IMR-90 (cell line): ENCODE data around the gene SV2A. TPM values are rescaled to one million over a fixed set of nuclear protein-coding genes. Genes with fewer than 3 reads are reported as not detected.

Experiments
- ATAC-seq: fragments of 200-7000 bp; cut with Tn5 transposase; 2 replicates; pipeline ENCODE4 v1.9.1; 2020; ENCODE audit warnings: low read depth, mild to moderate bottlenecking, moderate library complexity
- BruUV-seq: library from RNA; stranded (reverse); fragments of 400-500 nt; replicated peaks from 2 replicates; lab custom pipeline; 2021; lab: Mats Ljungman, UMichigan
- CTCF ChIA-PET: fragments of 300-600 bp; formaldehyde crosslinking; extraction: SDS; loops from one replicate; lab custom pipeline; 2021; ENCODE audit warnings: antibody characterized with exemption; lab: Yijun Ruan, JAX
- POLR2A ChIA-PET: fragments of 300-600 bp; sonication (Branson Sonifier 250); formaldehyde crosslinking; loops from one replicate; lab custom pipeline; 2022; ENCODE audit warnings: antibody characterized with exemption; ENCODE audit not compliant: unreplicated experiment; lab: Charles Lee
- DNase-seq: peaks from one replicate; pipeline ENCODE4 v3.0.0; 2013
- H2AFZ ChIP-seq: replicated peaks from 2 replicates; pipeline ENCODE3; 2013; ENCODE audit warnings: low read length, mild to moderate bottlenecking; ENCODE audit not compliant: poor library complexity
- H2AK5ac ChIP-seq: 2 replicates; pipeline ENCODE4 v1.6.1; 2013; ENCODE audit warnings: low read depth, low read length, inconsistent platforms
- H2AK9ac ChIP-seq: replicated peaks from 2 replicates; pipeline ENCODE3; 2013; ENCODE audit warnings: mild to moderate bottlenecking, low read depth, low read length, moderate library complexity; ENCODE audit not compliant: poor library complexity
- H2BK120ac ChIP-seq: 2 replicates; pipeline ENCODE4 v1.6.1; 2013; ENCODE audit warnings: low read depth, low read length, inconsistent platforms
- H2BK15ac ChIP-seq: 3 replicates; pipeline ENCODE4 v1.6.1; 2013; ENCODE audit warnings: low read depth, low read length, inconsistent platforms
- H2BK20ac ChIP-seq: 2 replicates; pipeline ENCODE4 v1.6.1; 2013; ENCODE audit warnings: low read depth, mild to moderate bottlenecking, inconsistent platforms, low read length, moderate library complexity
- H2BK5ac ChIP-seq: 2 replicates; pipeline ENCODE4 v1.6.1; 2013; ENCODE audit warnings: mild to moderate bottlenecking, low read depth, low read length, inconsistent platforms; ENCODE audit not compliant: poor library complexity, severe bottlenecking
- H3K14ac ChIP-seq: replicated peaks from 2 replicates; pipeline ENCODE4 v1.6.1; 2013; ENCODE audit warnings: low read depth, low read length, inconsistent platforms
- H3K18ac ChIP-seq: 2 replicates; pipeline ENCODE4 v1.6.1; 2013; ENCODE audit warnings: low read depth, low read length, control low read depth
- H3K23ac ChIP-seq: 2 replicates; pipeline ENCODE4 v1.6.1; 2013; ENCODE audit warnings: low read depth, low read length, inconsistent platforms
- H3K27ac ChIP-seq: 2 replicates; pipeline ENCODE4 v1.5.1; 2013; ENCODE audit warnings: mild to moderate bottlenecking, control low read depth, low read length; ENCODE audit not compliant: insufficient read depth
- H3K27me3 ChIP-seq: 2 replicates; pipeline ENCODE4 v1.6.1; 2013; ENCODE audit warnings: low read length; ENCODE audit not compliant: control insufficient read depth, insufficient read depth
- H3K36me3 ChIP-seq: 2 replicates; pipeline ENCODE4 v1.6.1; 2013; ENCODE audit warnings: low read length, mixed read lengths; ENCODE audit not compliant: control insufficient read depth, insufficient read depth
- H3K4ac ChIP-seq: 2 replicates; pipeline ENCODE4 v1.6.1; 2013; ENCODE audit warnings: low read depth, low read length, inconsistent platforms
- H3K4me1 ChIP-seq: 2 replicates; pipeline ENCODE4 v1.6.1; 2013; ENCODE audit warnings: low read length, mixed read lengths; ENCODE audit not compliant: control insufficient read depth, insufficient read depth
- H3K4me2 ChIP-seq: 2 replicates; pipeline ENCODE4 v1.6.1; 2013; ENCODE audit warnings: low read depth, mild to moderate bottlenecking, control low read depth, low read length, moderate library complexity
- H3K4me3 ChIP-seq: 2 replicates; pipeline ENCODE4 v1.5.1; 2013; ENCODE audit warnings: low read depth, mild to moderate bottlenecking, control low read depth, low read length, moderate library complexity; ENCODE audit not compliant: insufficient read depth
- H3K56ac ChIP-seq: 2 replicates; pipeline ENCODE4 v1.6.1; 2013; ENCODE audit warnings: low read length, inconsistent platforms; ENCODE audit not compliant: insufficient read depth; ENCODE audit errors: extremely low read depth
- H3K79me1 ChIP-seq, 2 experiments: 2 replicates each; pipeline ENCODE4 v1.6.1; 2013; ENCODE audit warnings: low read length in 2 of 2, inconsistent platforms in 1 of 2, low read depth in 1 of 2
- H3K9ac ChIP-seq: 2 replicates; pipeline ENCODE4 v1.6.1; 2013; ENCODE audit warnings: low read depth, low read length, control low read depth
- H3K9me1 ChIP-seq: 2 replicates; pipeline ENCODE4 v1.6.1; 2013; ENCODE audit warnings: low read length, inconsistent platforms; ENCODE audit not compliant: insufficient read depth
- H3K9me3 ChIP-seq: 2 replicates; pipeline ENCODE4 v1.6.1; 2013; ENCODE audit warnings: low read length; ENCODE audit not compliant: control insufficient read depth, insufficient read depth
- H4K20me1 ChIP-seq: 2 replicates; pipeline ENCODE4 v1.6.1; 2013; ENCODE audit warnings: low read length, inconsistent platforms; ENCODE audit not compliant: insufficient read depth
- H4K5ac ChIP-seq: 2 replicates; pipeline ENCODE4 v1.6.1; 2013; ENCODE audit warnings: mild to moderate bottlenecking, low read depth, low read length, control low read depth
- H4K8ac ChIP-seq, 2 experiments: 2 replicates each; pipeline ENCODE4 v1.6.1; 2013; ENCODE audit warnings: low read depth in 2 of 2, low read length in 2 of 2, control low read depth in 1 of 2, inconsistent platforms in 1 of 2
- H4K91ac ChIP-seq: 2 replicates; pipeline ENCODE4 v1.6.1; 2013; ENCODE audit warnings: low read depth, low read length, inconsistent platforms; ENCODE audit not compliant: insufficient read depth
- CEBPB ChIP-seq: IDR thresholded peaks from 2 replicates; pipeline ENCODE4 v1.6.1; 2012; ENCODE audit warnings: low read depth, low read length, improper control_type of control experiment
- CHD1 ChIP-seq: IDR thresholded peaks from 2 replicates; pipeline ENCODE4 v1.6.1; 2012; ENCODE audit warnings: low read depth, low read length, improper control_type of control experiment
- FOS ChIP-seq: fragments of 150-350 bp; IDR thresholded peaks from 2 replicates; pipeline ENCODE4 v1.6.1; 2016; ENCODE audit warnings: low read depth, low read length
- MAZ ChIP-seq: IDR thresholded peaks from 2 replicates; pipeline ENCODE4 v1.6.1; 2012; ENCODE audit warnings: low read depth, mild to moderate bottlenecking, low read length, improper control_type of control experiment, moderate library complexity, borderline replicate concordance
- MXI1 ChIP-seq: IDR thresholded peaks from 2 replicates; pipeline ENCODE4 v1.6.1; 2012; ENCODE audit warnings: low read depth, mild to moderate bottlenecking, low read length, moderate library complexity, borderline replicate concordance
- POLR2A ChIP-seq: IDR thresholded peaks from 2 replicates; pipeline ENCODE4 v1.6.1; 2012; ENCODE audit warnings: mild to moderate bottlenecking, low read depth, low read length
- RAD21 ChIP-seq: IDR thresholded peaks from 2 replicates; pipeline ENCODE4 v1.6.1; 2012; ENCODE audit warnings: low read length, improper control_type of control experiment
- RFX5 ChIP-seq: IDR thresholded peaks from 2 replicates; pipeline ENCODE4 v1.8.0; 2012; ENCODE audit warnings: low read depth, mild to moderate bottlenecking, low read length, moderate library complexity
- SMC3 ChIP-seq: fragments of 150-350 bp; IDR thresholded peaks from 2 replicates; pipeline ENCODE4 v1.6.1; 2016; ENCODE audit warnings: low read depth, mild to moderate bottlenecking, antibody characterized with exemption, low read length, moderate library complexity
- WGBS, 2 experiments: methylation state at CpG; one replicate each; pipeline versions ENCODE4 v1.1.5 to v1.1.7; 2013; ENCODE audit warnings: missing lambda C conversion rate in 2 of 2; ENCODE audit not compliant: insufficient read length in 1 of 2; ENCODE audit errors: extremely low coverage in 2 of 2; 5-methylcytosine and 5-hydroxymethylcytosine counted together
- dilution Hi-C: fragments of 300-500 bp; cut with HindIII; formaldehyde crosslinking; loops from one replicate; pipeline ENCODE4 v1.14.3; 2018; ENCODE audit warnings: low sequenced_read_pairs; ENCODE audit not compliant: unreplicated experiment
- in situ Hi-C: fragments of 300-500 bp; cut with MboI; formaldehyde crosslinking; loops from 3 replicates; pipeline ENCODE4 v1.14.3; 2019; ENCODE audit warnings: low sequenced_read_pairs, inconsistent platforms, mixed read lengths
- intact Hi-C: fragments of 100-400 bp; cut with micrococcal nuclease; formaldehyde crosslinking; loops from 2 replicates; pipeline ENCODE4 v1.10.0; 2022
- polyA plus RNA-seq, 3 experiments: library from polyadenylated mRNA; depleted of rRNA; stranded (reverse); fragments of >200 nt; gene quantifications; 2 replicates each; pipeline ENCODE4 v1.2.3, GENCODE V29; 2012; ENCODE audit warnings: low replicate concordance in 1 of 3
- total RNA-seq: library from RNA; depleted of rRNA; stranded (reverse); fragments of >200 nt; gene quantifications from 2 replicates; pipeline ENCODE4 v1.2.3, GENCODE V29; 2012
- TF ChIP-seq, protein P1 (sequence below): conservative IDR thresholded peaks from 2 replicates; pipeline ENCODE4 v1.5.1; 2012; ENCODE audit warnings: mild to moderate bottlenecking, low read depth, low read length, improper control_type of control experiment
- TF ChIP-seq, protein P2 (sequence below): fragments of 150-350 bp; IDR thresholded peaks from 2 replicates; pipeline ENCODE4 v1.6.1; 2017; ENCODE audit warnings: mild to moderate bottlenecking, antibody characterized with exemption, low read length, low read depth
- TF ChIP-seq, protein P3 (sequence below): fragments of 150-350 bp; IDR thresholded peaks from 2 replicates; pipeline ENCODE4 v1.6.1; 2016; ENCODE audit warnings: low read depth, mild to moderate bottlenecking, low read length, moderate library complexity, borderline replicate concordance

The SV2A gene
- total and polyA plus RNA-seq, 2 of the 4 experiments (the other 2 are of a cell fraction), result 15.4 to 19.6 TPM

DNA sequence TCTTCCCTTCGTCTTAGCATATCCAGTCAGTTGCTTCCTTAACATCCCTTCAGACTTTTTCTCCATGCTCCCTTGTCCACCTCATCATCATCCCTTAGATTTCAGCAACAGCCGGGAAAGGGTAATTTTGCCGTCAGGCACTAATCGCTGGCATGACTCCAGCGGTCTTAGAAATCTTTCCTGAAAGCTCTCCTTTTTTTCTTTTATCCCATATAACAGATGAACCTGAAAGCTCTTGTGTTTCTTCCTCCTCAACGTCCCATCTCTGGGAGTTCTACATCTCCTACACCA lies 28.7 kb downstream of the SV2A start (continued):
- TF ChIP-seq RFX5 (no peak), CHD1 (no peak), POLR2A (no peak), MAZ (no peak), CEBPB (no peak)

DNA sequence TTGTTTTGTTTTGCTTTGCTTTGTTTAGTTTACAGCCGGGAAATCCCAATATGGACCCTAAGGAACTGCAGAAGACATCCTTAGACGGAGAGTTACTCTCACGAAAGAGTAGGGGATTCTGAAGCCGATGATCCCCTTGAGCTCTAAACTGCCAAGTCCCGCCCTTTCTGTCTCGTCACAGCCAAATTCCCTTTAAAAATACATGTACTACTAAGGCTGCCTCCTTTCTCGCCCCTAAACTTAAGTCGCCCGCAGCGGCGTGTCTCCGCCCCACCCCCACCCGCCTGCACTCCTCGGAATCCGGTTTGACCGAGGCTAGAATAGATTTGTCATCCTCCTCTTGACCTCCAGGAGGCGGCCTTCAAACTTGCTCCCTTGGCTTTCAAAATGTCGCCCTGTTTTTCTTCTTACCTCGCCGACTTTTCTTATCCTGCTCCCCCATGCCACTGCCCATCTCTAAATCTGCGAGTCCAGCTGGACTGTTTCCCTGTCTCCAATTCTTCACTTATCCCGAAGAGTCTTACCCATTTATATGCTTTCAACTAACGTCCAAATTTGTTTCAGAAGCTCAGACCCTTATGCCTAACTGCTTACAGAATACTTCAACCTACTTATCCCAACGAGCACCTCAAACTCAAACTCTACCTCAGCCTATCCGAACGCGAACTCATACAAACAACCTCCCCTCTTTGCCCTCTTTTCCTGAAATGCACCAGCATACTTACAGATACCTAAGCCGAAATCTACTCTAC lies 29.2 kb downstream of the SV2A start:
- intact Hi-C loops (no loop called here), in situ Hi-C loops (no loop called here), dilution Hi-C loops (no loop called here)
- Histone ChIP-seq H3K9me3 (no peaks in the 10 kb centered on the region), H3K23ac (peak overlapping the region; percentile 93), H3K4me1 (peaks cover 3% of the 10 kb centered on the region; the same call in 1 of the 2 replicates), H2AK9ac (peak overlapping the region; percentile 55), H2BK5ac (peak overlapping the region; percentile 92), H2AFZ (peak overlapping the region; percentile 84), H3K9me1 (no peaks in the 10 kb centered on the region), H3K18ac (peak overlapping the region; percentile 92), H4K91ac (peak overlapping the region; percentile 87), H3K4me3 (peak overlapping the region; percentile 61), H3K79me1 (peaks cover 3 to 19% of the 10 kb centered on the region in 2 experiments; a peak in 3 of 4 replicates), H3K4me2 (peak overlapping the region; percentile 95), H3K4ac (peak overlapping the region; percentile 93), H2BK120ac (peak overlapping the region; percentile 82), H2BK20ac (peak overlapping the region; percentile 59), H3K27ac (peak overlapping the region; percentile 85), H4K8ac (peak overlapping the region; percentile 91 to 97), H3K14ac (peak overlapping the region; percentile 94), H2BK15ac (peak overlapping the region; percentile 90), H3K56ac (peak overlapping the region; percentile 97), H3K9ac (peak overlapping the region; percentile 89), H4K20me1 (peaks cover 15% of the 10 kb centered on the region), H2AK5ac (peak overlapping the region; percentile 80), H3K27me3 (no peaks in the 10 kb centered on the region), H3K36me3 (no peaks in the 10 kb centered on the region), H4K5ac (peak overlapping the region; percentile 91)
- CTCF ChIA-PET, result interaction anchor here (0.6 to 1.4 kb wide), 5 partner anchors 12 to 299 kb away, joined by 3 to 5 read pairs (median 3); no protein-coding TSS in a partner anchor
- 2% methylated on average over 18 of the region's 28 CpGs; no CpG with 5 or more reads in 1 of the 2 experiments for WGBS, 2 experiments
- POLR2A ChIA-PET, result interaction anchor here (0.9 to 2.9 kb wide), 8 partner anchors 14 to 298 kb away, joined by 3 to 16 read pairs (median 6); partner anchors contain the start of genes OTUD7B and SF3B4
- ATAC-seq (peak; percentile 45), DNase-seq (peak; percentile 90)
- BruUV-seq, result TSS peak; percentile 53
- TF ChIP-seq FOS (no peak), RAD21 (peak; percentile 46), SMC3 (peak; percentile 44), MXI1 (no peak), POLR2A (no peak; the same call in 1 of the 2 replicates), MAZ (peak; percentile 54; the same call in 1 of the 2 replicates)
- TF ChIP-seq, protein P1, sequence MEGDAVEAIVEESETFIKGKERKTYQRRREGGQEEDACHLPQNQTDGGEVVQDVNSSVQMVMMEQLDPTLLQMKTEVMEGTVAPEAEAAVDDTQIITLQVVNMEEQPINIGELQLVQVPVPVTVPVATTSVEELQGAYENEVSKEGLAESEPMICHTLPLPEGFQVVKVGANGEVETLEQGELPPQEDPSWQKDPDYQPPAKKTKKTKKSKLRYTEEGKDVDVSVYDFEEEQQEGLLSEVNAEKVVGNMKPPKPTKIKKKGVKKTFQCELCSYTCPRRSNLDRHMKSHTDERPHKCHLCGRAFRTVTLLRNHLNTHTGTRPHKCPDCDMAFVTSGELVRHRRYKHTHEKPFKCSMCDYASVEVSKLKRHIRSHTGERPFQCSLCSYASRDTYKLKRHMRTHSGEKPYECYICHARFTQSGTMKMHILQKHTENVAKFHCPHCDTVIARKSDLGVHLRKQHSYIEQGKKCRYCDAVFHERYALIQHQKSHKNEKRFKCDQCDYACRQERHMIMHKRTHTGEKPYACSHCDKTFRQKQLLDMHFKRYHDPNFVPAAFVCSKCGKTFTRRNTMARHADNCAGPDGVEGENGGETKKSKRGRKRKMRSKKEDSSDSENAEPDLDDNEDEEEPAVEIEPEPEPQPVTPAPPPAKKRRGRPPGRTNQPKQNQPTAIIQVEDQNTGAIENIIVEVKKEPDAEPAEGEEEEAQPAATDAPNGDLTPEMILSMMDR, result peak; percentile 65
- TF ChIP-seq, protein P2, sequence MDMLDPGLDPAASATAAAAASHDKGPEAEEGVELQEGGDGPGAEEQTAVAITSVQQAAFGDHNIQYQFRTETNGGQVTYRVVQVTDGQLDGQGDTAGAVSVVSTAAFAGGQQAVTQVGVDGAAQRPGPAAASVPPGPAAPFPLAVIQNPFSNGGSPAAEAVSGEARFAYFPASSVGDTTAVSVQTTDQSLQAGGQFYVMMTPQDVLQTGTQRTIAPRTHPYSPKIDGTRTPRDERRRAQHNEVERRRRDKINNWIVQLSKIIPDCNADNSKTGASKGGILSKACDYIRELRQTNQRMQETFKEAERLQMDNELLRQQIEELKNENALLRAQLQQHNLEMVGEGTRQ, result no peak
- TF ChIP-seq, protein P3, sequence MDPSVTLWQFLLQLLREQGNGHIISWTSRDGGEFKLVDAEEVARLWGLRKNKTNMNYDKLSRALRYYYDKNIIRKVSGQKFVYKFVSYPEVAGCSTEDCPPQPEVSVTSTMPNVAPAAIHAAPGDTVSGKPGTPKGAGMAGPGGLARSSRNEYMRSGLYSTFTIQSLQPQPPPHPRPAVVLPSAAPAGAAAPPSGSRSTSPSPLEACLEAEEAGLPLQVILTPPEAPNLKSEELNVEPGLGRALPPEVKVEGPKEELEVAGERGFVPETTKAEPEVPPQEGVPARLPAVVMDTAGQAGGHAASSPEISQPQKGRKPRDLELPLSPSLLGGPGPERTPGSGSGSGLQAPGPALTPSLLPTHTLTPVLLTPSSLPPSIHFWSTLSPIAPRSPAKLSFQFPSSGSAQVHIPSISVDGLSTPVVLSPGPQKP, result no peak
